Panc1 (cell line): Measurements from ENCODE around the gene FRMPD4. TPM values are rescaled to one million over a fixed set of nuclear protein-coding genes. Genes with fewer than 3 reads are reported as not detected.

Experiments used
- ATAC-seq: fragments of 200-7000 bp; cut with Tn5 transposase; 2 replicates; pipeline ENCODE4 v1.9.1; 2020; ENCODE audit warnings: mild to moderate bottlenecking, moderate library complexity
- BruUV-seq: library from RNA; stranded (reverse); fragments of 400-500 nt; replicated peaks from 2 replicates; lab custom pipeline; 2021; lab: Mats Ljungman, UMichigan
- CTCF ChIA-PET: fragments of 300-600 bp; sonication (Branson Sonifier 250); formaldehyde crosslinking; loops from one replicate; lab custom pipeline; 2022; ENCODE audit warnings: antibody characterized with exemption; lab: Charles Lee
- POLR2A ChIA-PET: fragments of 300-600 bp; sonication (Branson Sonifier 250); formaldehyde crosslinking; loops from one replicate; lab custom pipeline; 2022; ENCODE audit warnings: antibody characterized with exemption; lab: Charles Lee
- DNase-seq: peaks from one replicate; pipeline ENCODE4 v3.0.0-alpha.2; 2010; ENCODE audit warnings: low read depth, low spot score
- H3K27ac ChIP-seq: 2 replicates; pipeline ENCODE4 v1.5.1; 2011; ENCODE audit warnings: mild to moderate bottlenecking, low read length, inconsistent platforms
- H3K27me3 ChIP-seq: fragments of 200-500 bp; sonication (Bioruptor generic); 2 replicates; pipeline ENCODE4 v1.6.0; 2014; ENCODE audit warnings: low read length, inconsistent platforms; ENCODE audit not compliant: control insufficient read depth, insufficient read depth
- H3K36me3 ChIP-seq: fragments of 200-500 bp; sonication (Bioruptor generic); 2 replicates; pipeline ENCODE4 v1.5.1; 2014; ENCODE audit warnings: inconsistent platforms, mild to moderate bottlenecking, low read length, moderate library complexity; ENCODE audit not compliant: control insufficient read depth, insufficient read depth
- H3K4me1 ChIP-seq: 2 replicates; pipeline ENCODE4 v1.5.1; 2011; ENCODE audit warnings: inconsistent platforms, mild to moderate bottlenecking, low read length, moderate library complexity; ENCODE audit not compliant: control insufficient read depth, insufficient read depth
- H3K4me3 ChIP-seq, 2 experiments: 2 replicates each; pipeline ENCODE4 v1.5.1; 2011 to 2012; ENCODE audit warnings: low read depth in 2 of 2, low read length in 2 of 2, mild to moderate bottlenecking in 2 of 2, inconsistent platforms in 1 of 2, moderate library complexity in 1 of 2
- H3K9me3 ChIP-seq: fragments of 200-500 bp; sonication (Bioruptor generic); 2 replicates; pipeline ENCODE4 v1.5.1; 2014; ENCODE audit warnings: low read depth, mild to moderate bottlenecking, inconsistent platforms, low read length, moderate library complexity; ENCODE audit not compliant: control insufficient read depth, insufficient read depth
- CTCF ChIP-seq: fragments of 450-650 bp; IDR thresholded peaks from 2 replicates; pipeline ENCODE4 v1.5.1; 2017; ENCODE audit warnings: mild to moderate bottlenecking
- POLR2AphosphoS5 ChIP-seq: IDR thresholded peaks from 2 replicates; pipeline ENCODE4 v1.6.1; 2012; ENCODE audit warnings: mild to moderate bottlenecking, low read depth, low read length, moderate library complexity
- REST ChIP-seq, 2 experiments: IDR thresholded peaks; 2 replicates each; pipeline ENCODE4 v1.6.1; 2011 to 2012; ENCODE audit warnings: low read depth in 2 of 2, control low read depth in 1 of 2, low read length in 1 of 2, mild to moderate bottlenecking in 1 of 2, moderate library complexity in 1 of 2; ENCODE audit not compliant: insufficient read depth in 1 of 2
- SIN3A ChIP-seq: IDR thresholded peaks from 2 replicates; pipeline ENCODE4 v1.6.1; 2012; ENCODE audit warnings: low read depth, mild to moderate bottlenecking, low read length, moderate library complexity, borderline replicate concordance; ENCODE audit not compliant: insufficient read depth
- TCF7L2 ChIP-seq: IDR thresholded peaks from 2 replicates; pipeline ENCODE4 v1.6.1; 2011; ENCODE audit warnings: mild to moderate bottlenecking, low read depth, low read length, inconsistent platforms
- in situ Hi-C: cut with HindIII; loops from 2 replicates; pipeline ENCODE4 v1.10.0; 2016; ENCODE audit warnings: low sequenced_read_pairs, low pct_unique_long_range_greater_than_20kb
- intact Hi-C: fragments of 100-400 bp; cut with micrococcal nuclease; formaldehyde crosslinking; loops from one replicate; pipeline ENCODE4 v1.10.0; 2022; ENCODE audit not compliant: unreplicated experiment
- total RNA-seq: library from RNA; stranded (reverse); gene quantifications from one replicate; pipeline ENCODE4 v1.2.1, GENCODE V29; 2021; ENCODE audit not compliant: unreplicated experiment

FRMPD4 gene
- total RNA-seq, 1 experiment from 2014 or later = not detected

- intact Hi-C loops (no loop called here), in situ Hi-C loops (no loop called here)
- DNase-seq (no peak), ATAC-seq (no peak)
- CTCF ChIA-PET = no interaction called here
- H3K4me3 ChIP-seq = no peak overlapping the region
- no peaks in the 10 kb centered on the region for H3K27me3 ChIP-seq
- H3K4me1 ChIP-seq = no peaks in the 10 kb centered on the region
- BruUV-seq = no TSS peak
- POLR2A ChIA-PET = no interaction called here
- H3K36me3 ChIP-seq = no peaks in the 10 kb centered on the region
- no peaks in the 10 kb centered on the region for H3K9me3 ChIP-seq
- no peak overlapping the region for H3K27ac ChIP-seq
- TF ChIP-seq REST (IDR thresholded peaks at IDR 0.05; ENCODE audit: insufficient read depth in 1 of 2, low read depth in 2 of 2, low read length in 1 of 2) = no peak
- no peak for TF ChIP-seq POLR2AphosphoS5
- TF ChIP-seq CTCF = no peak
- TF ChIP-seq SIN3A = no peak
- no peak for TF ChIP-seq TCF7L2
Measured at GRCh38 chrX:12747433-12747832, 609.2 kb downstream of the FRMPD4 start.

GRCh38 chrX:12751887-12752286 is 613.6 kb downstream of the FRMPD4 start:
- ATAC-seq (no peak), DNase-seq (no peak)
- CTCF ChIA-PET = no interaction called here
- Histone ChIP-seq H3K4me3 (no peak overlapping the region), H3K27ac (no peak overlapping the region), H3K9me3 (no peaks in the 10 kb centered on the region), H3K36me3 (no peaks in the 10 kb centered on the region), H3K27me3 (no peaks in the 10 kb centered on the region), H3K4me1 (no peaks in the 10 kb centered on the region)
- TF ChIP-seq CTCF (no peak), TCF7L2 (no peak), POLR2AphosphoS5 (no peak), SIN3A (no peak), REST (IDR thresholded peaks at IDR 0.05; ENCODE audit: insufficient read depth in 1 of 2, low read depth in 2 of 2, low read length in 1 of 2) (no peak)
- intact Hi-C loops (no loop called here), in situ Hi-C loops (no loop called here)
- no TSS peak for BruUV-seq
- POLR2A ChIA-PET = no interaction called here
